Measurements from ENCODE around the gene IGF1.

IGF1 gene

DNA sequence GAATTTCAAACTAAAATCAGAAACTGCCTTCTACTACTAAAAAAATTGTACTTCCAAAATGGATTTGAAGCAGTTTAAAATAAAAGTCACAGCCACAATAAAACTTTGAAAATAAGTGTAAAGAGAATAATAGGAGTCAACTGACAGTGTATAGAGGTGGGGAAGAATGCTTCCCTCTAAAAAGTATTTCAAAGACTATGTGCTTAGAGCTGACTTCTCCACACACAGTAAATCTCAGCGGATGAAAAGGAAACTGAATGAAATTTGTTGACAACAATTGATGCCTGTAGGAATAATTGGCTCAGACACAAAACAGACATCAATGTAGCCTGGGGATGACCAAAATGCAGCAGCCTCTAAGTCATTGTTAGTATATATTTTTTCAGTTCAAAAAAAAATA, 7.9 kb downstream of the IGF1 start:
- H3K27me3 ChIP-seq (ENCODE audit: insufficient read depth, low read length, poor library complexity, severe bottlenecking), result no peaks in the 10 kb centered on the region
- H3K4me1 ChIP-seq (ENCODE audit: insufficient read depth, low read length, poor library complexity, severe bottlenecking), result no peaks in the 10 kb centered on the region
- no peaks in the 10 kb centered on the region for H3K36me3 ChIP-seq (ENCODE audit: insufficient read depth, low read length)
- no peak overlapping the region for H3K4me2 ChIP-seq (ENCODE audit: low read depth, low read length, poor library complexity, severe bottlenecking)
- H3K4me3 ChIP-seq (ENCODE audit: low read length, poor library complexity, severe bottlenecking), result no peak overlapping the region
- H3K9ac ChIP-seq (ENCODE audit: low read depth, low read length, poor library complexity, severe bottlenecking), result no peak overlapping the region
- no peaks in the 10 kb centered on the region for H4K20me1 ChIP-seq (ENCODE audit: insufficient read depth, low read length, poor library complexity, severe bottlenecking)
- no peak overlapping the region for H2AFZ ChIP-seq (ENCODE audit: low read length)
- H3K9me2 ChIP-seq (replicated peaks; ENCODE audit: low read depth, low read length), result no peaks in the 10 kb centered on the region
- TF ChIP-seq EZH2phosphoT487 (IDR thresholded peaks at IDR 0.05; ENCODE audit: borderline replicate concordance), result no peak
- TF ChIP-seq, protein P1, sequence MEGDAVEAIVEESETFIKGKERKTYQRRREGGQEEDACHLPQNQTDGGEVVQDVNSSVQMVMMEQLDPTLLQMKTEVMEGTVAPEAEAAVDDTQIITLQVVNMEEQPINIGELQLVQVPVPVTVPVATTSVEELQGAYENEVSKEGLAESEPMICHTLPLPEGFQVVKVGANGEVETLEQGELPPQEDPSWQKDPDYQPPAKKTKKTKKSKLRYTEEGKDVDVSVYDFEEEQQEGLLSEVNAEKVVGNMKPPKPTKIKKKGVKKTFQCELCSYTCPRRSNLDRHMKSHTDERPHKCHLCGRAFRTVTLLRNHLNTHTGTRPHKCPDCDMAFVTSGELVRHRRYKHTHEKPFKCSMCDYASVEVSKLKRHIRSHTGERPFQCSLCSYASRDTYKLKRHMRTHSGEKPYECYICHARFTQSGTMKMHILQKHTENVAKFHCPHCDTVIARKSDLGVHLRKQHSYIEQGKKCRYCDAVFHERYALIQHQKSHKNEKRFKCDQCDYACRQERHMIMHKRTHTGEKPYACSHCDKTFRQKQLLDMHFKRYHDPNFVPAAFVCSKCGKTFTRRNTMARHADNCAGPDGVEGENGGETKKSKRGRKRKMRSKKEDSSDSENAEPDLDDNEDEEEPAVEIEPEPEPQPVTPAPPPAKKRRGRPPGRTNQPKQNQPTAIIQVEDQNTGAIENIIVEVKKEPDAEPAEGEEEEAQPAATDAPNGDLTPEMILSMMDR (conservative IDR thresholded peaks at IDR 0.05; ENCODE audit: low read length), result no peak
- H3K9me3 ChIP-seq (ENCODE audit: insufficient read depth, low read depth, low read length), result no peaks in the 10 kb centered on the region
- no peaks in the 10 kb centered on the region for H3F3A ChIP-seq (ENCODE audit: low read depth)
- H3K79me2 ChIP-seq (ENCODE audit: insufficient read depth, low read length), result no peaks in the 10 kb centered on the region

DNA sequence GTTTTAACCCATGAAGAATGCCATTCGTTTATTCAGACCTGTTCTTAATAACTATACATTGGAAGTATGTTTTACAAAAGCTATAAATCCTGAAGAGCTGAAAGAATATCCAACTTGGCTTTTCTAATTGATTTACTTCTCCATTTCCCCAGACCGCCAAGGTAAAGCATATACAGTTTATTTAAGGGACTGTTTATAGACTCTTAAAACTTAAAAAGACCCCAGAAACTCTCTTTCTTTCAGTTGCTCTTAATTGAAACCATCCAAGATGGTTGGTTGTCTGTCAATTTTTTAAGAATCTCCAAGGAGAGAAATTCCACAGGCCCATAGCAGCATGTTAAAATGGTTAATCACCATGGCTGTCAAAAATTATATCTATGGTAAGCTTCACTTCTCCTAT, 8.8 kb downstream of the IGF1 start:
- Histone ChIP-seq H3K4me1 (ENCODE audit: insufficient read depth, low read length, poor library complexity, severe bottlenecking) (no peaks in the 10 kb centered on the region), H3K79me2 (ENCODE audit: insufficient read depth, low read length) (no peaks in the 10 kb centered on the region), H3K36me3 (ENCODE audit: insufficient read depth, low read length) (no peaks in the 10 kb centered on the region), H4K20me1 (ENCODE audit: insufficient read depth, low read length, poor library complexity, severe bottlenecking) (no peaks in the 10 kb centered on the region), H3K9me2 (replicated peaks; ENCODE audit: low read depth, low read length) (no peaks in the 10 kb centered on the region), H3K4me3 (ENCODE audit: low read length, poor library complexity, severe bottlenecking) (no peak overlapping the region), H3K4me2 (ENCODE audit: low read depth, low read length, poor library complexity, severe bottlenecking) (no peak overlapping the region), H3K9ac (ENCODE audit: low read depth, low read length, poor library complexity, severe bottlenecking) (no peak overlapping the region), H3K9me3 (ENCODE audit: insufficient read depth, low read depth, low read length) (no peaks in the 10 kb centered on the region), H2AFZ (ENCODE audit: low read length) (no peak overlapping the region), H3F3A (ENCODE audit: low read depth) (no peaks in the 10 kb centered on the region), H3K27me3 (ENCODE audit: insufficient read depth, low read length, poor library complexity, severe bottlenecking) (no peaks in the 10 kb centered on the region)
- TF ChIP-seq, protein P1 (conservative IDR thresholded peaks at IDR 0.05; ENCODE audit: low read length), result no peak
- TF ChIP-seq EZH2phosphoT487 (IDR thresholded peaks at IDR 0.05; ENCODE audit: borderline replicate concordance), result no peak

- Histone ChIP-seq H2AFZ (ENCODE audit: low read length) (no peak overlapping the region), H3K27me3 (ENCODE audit: insufficient read depth, low read length, poor library complexity, severe bottlenecking) (no peaks in the 10 kb centered on the region), H3K9me3 (ENCODE audit: insufficient read depth, low read depth, low read length) (no peaks in the 10 kb centered on the region), H3K4me3 (ENCODE audit: low read length, poor library complexity, severe bottlenecking) (no peak overlapping the region), H3K36me3 (ENCODE audit: insufficient read depth, low read length) (no peaks in the 10 kb centered on the region), H4K20me1 (ENCODE audit: insufficient read depth, low read length, poor library complexity, severe bottlenecking) (no peaks in the 10 kb centered on the region), H3K4me1 (ENCODE audit: insufficient read depth, low read length, poor library complexity, severe bottlenecking) (no peaks in the 10 kb centered on the region), H3K79me2 (ENCODE audit: insufficient read depth, low read length) (no peaks in the 10 kb centered on the region), H3K9ac (ENCODE audit: low read depth, low read length, poor library complexity, severe bottlenecking) (no peak overlapping the region), H3F3A (ENCODE audit: low read depth) (no peaks in the 10 kb centered on the region), H3K4me2 (ENCODE audit: low read depth, low read length, poor library complexity, severe bottlenecking) (no peak overlapping the region), H3K9me2 (replicated peaks; ENCODE audit: low read depth, low read length) (no peaks in the 10 kb centered on the region)
- TF ChIP-seq, protein P1 (conservative IDR thresholded peaks at IDR 0.05; ENCODE audit: low read length), result no peak
These were observed 9.4 kb downstream of the IGF1 start for GRCh38 chr12:102470945-102471344.
